Mammary epithelial cell (primary cell): ENCODE results near the gene DIABLO.

Experiments
- CTCF ChIP-seq, 2 donors: IDR thresholded peaks in 1 of 2; conservative IDR thresholded peaks in 1 of 2; 2 replicates each; pipeline ENCODE4 v1.5.1; 2011 to 2012; ENCODE audit warnings: inconsistent platforms in 2 of 2, low read length in 2 of 2, mild to moderate bottlenecking in 2 of 2, control low read depth in 1 of 2, low read depth in 1 of 2; ENCODE audit not compliant: insufficient read depth in 1 of 2; ENCODE audit errors: extremely low read depth in 1 of 2
- EZH2 ChIP-seq: IDR thresholded peaks from 2 replicates; pipeline ENCODE4 v1.6.1; 2012; ENCODE audit warnings: low read length, inconsistent platforms, borderline replicate concordance

GRCh38 chr12:122185079-122185478, 40.8 kb downstream of the DIABLO start:
- TF ChIP-seq EZH2, result no peak
- no peak for TF ChIP-seq CTCF (conservative IDR thresholded peaks at IDR 0.05 in 1 of 2, IDR thresholded peaks at IDR 0.05 in 1 of 2; ENCODE audit: extremely low read depth in 1 of 2, insufficient read depth in 1 of 2, low read depth in 1 of 2, low read length in 2 of 2)
